Measurements from ENCODE around the gene PCDH15.

The PCDH15 gene

DNA sequence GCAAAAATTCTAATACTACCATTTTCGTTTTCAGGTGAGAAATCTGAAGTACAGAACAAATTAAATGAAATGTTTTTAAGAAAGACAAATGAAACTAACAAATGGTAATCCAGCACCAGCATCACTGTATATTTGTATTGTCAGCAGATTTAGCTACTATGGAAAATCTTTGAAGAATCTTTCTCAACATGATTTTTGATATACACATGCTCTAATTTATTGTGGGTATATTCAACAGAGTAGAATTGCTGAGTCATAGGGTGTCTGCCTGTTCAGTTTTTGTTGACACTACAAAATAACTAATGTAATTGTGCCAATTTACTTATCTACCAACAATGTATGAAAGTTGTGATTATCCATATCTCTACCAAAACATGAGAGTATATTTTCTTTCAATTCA lies 437.6 kb downstream of the PCDH15 start:
- no CpG with 5 or more reads among the region's 1 CpG for WGBS (ENCODE audit: extremely low coverage, insufficient coverage, insufficient read length)
- Histone ChIP-seq H3K4me3 (ENCODE audit: low read depth, low read length) (no peak overlapping the region), H3K18ac (ENCODE audit: low read length) (no peak overlapping the region)

DNA sequence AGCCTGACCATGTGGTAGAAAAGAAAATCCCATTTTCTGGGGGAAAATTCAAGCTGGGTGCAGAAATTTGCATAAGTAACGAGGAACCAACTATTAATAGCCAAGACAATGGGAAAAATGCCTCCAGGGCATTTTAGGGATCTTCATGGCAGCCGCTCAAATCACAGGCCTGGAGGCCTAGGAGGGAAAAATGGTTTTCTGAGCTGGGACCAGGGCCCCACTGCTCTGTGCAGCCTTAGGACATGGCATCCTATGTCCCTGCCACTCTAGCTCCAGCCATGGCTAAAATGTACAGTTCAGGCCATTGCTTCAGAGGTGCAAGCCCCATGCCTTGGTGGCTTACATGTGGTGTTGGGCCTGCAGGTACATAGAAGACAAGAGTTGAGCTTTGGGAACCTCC lies 459.0 kb downstream of the PCDH15 start:
- no peak for DNase-seq

More for the DNA sequence above, 437.6 kb downstream of the PCDH15 start:
- Histone ChIP-seq H3K23ac (ENCODE audit: low read length) (no peak overlapping the region), H2BK12ac (ENCODE audit: low read length) (no peak overlapping the region), H2BK120ac (ENCODE audit: insufficient read depth, low read length, poor library complexity) (no peak overlapping the region), H3K79me2 (ENCODE audit: control insufficient read depth, insufficient read depth, low read length, poor library complexity) (no peaks in the 10 kb centered on the region), H4K12ac (ENCODE audit: low read depth, low read length) (no peak overlapping the region), H2AFZ (ENCODE audit: insufficient read depth, low read length, poor library complexity) (no peak overlapping the region), H3K27me3 (ENCODE audit: insufficient read depth, low read length) (no peaks in the 10 kb centered on the region), H3K4me2 (ENCODE audit: low read length) (no peak overlapping the region), H3K9ac (ENCODE audit: low read length) (no peak overlapping the region), H3K4ac (ENCODE audit: low read depth, low read length) (no peak overlapping the region), H2AK5ac (ENCODE audit: low read length) (no peak overlapping the region), H3K27ac (ENCODE audit: low read depth, low read length) (no peak overlapping the region), H3K9me3 (ENCODE audit: insufficient read depth, low read depth, low read length) (no peaks in the 10 kb centered on the region), H4K91ac (ENCODE audit: low read depth, low read length) (no peak overlapping the region), H4K8ac (ENCODE audit: low read depth, low read length) (no peak overlapping the region), H3K4me1 (ENCODE audit: control insufficient read depth in 1 of 2, insufficient read depth in 2 of 2, low read length in 2 of 2) (no peaks in the 10 kb centered on the region), H3K36me3 (ENCODE audit: control insufficient read depth in 1 of 2, insufficient read depth in 2 of 2, low read length in 2 of 2) (no peaks in the 10 kb centered on the region), H3K79me1 (ENCODE audit: low read length) (no peaks in the 10 kb centered on the region), H2BK5ac (ENCODE audit: low read depth, low read length, poor library complexity) (no peak overlapping the region), H3K14ac (ENCODE audit: low read length) (no peak overlapping the region)
- no peak for DNase-seq

DNA sequence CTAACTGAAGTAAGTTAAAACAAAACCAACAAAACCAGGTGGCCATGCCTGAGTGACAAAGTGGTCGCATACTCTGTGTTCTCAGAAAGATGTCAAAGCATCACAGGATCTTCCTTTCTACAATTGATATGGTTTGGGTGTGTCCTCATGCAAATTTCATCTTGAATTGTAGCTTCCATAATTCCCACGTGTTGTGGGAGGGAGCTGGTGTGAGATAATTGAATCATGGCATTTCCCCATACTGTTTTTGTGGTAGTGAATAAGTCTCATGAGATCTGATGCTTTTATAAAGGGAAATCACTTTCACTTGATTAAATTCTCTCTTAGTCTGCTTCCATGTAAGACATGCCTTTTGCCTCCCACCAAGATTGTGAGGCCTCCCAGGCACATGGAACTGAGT lies 465.7 kb downstream of the PCDH15 start:
- Histone ChIP-seq H3K27me3 (ENCODE audit: insufficient read depth, low read length) (no peaks in the 10 kb centered on the region), H2AFZ (ENCODE audit: insufficient read depth, low read length, poor library complexity) (no peak overlapping the region), H3K27ac (ENCODE audit: low read depth, low read length) (no peak overlapping the region), H3K23ac (ENCODE audit: low read length) (no peak overlapping the region), H2BK12ac (ENCODE audit: low read length) (no peak overlapping the region), H3K4ac (ENCODE audit: low read depth, low read length) (no peak overlapping the region), H3K79me1 (ENCODE audit: low read length) (no peaks in the 10 kb centered on the region), H2BK5ac (ENCODE audit: low read depth, low read length, poor library complexity) (no peak overlapping the region), H4K8ac (ENCODE audit: low read depth, low read length) (no peak overlapping the region), H2BK120ac (ENCODE audit: insufficient read depth, low read length, poor library complexity) (no peak overlapping the region), H3K36me3 (ENCODE audit: control insufficient read depth in 1 of 2, insufficient read depth in 2 of 2, low read length in 2 of 2) (no peaks in the 10 kb centered on the region), H3K18ac (ENCODE audit: low read length) (no peak overlapping the region), H3K14ac (ENCODE audit: low read length) (no peak overlapping the region), H4K91ac (ENCODE audit: low read depth, low read length) (no peak overlapping the region), H3K9me3 (ENCODE audit: insufficient read depth, low read depth, low read length) (no peaks in the 10 kb centered on the region), H2AK5ac (ENCODE audit: low read length) (no peak overlapping the region), H3K4me3 (ENCODE audit: low read depth, low read length) (no peak overlapping the region), H3K9ac (ENCODE audit: low read length) (no peak overlapping the region), H3K79me2 (ENCODE audit: control insufficient read depth, insufficient read depth, low read length, poor library complexity) (no peaks in the 10 kb centered on the region), H3K4me2 (ENCODE audit: low read length) (no peak overlapping the region), H3K4me1 (ENCODE audit: control insufficient read depth in 1 of 2, insufficient read depth in 2 of 2, low read length in 2 of 2) (no peaks in the 10 kb centered on the region), H4K12ac (ENCODE audit: low read depth, low read length) (no peak overlapping the region)
- no peak for DNase-seq
- no CpG with 5 or more reads among the region's 2 CpGs for WGBS (ENCODE audit: extremely low coverage, insufficient coverage, insufficient read length)

More for the DNA sequence above, 459.0 kb downstream of the PCDH15 start:
- no peak overlapping the region for H2BK5ac ChIP-seq (ENCODE audit: low read depth, low read length, poor library complexity)
- no peak overlapping the region for H3K14ac ChIP-seq (ENCODE audit: low read length)
- no peaks in the 10 kb centered on the region for H3K79me1 ChIP-seq (ENCODE audit: low read length)
- H3K79me2 ChIP-seq (ENCODE audit: control insufficient read depth, insufficient read depth, low read length, poor library complexity): no peaks in the 10 kb centered on the region
- H3K27me3 ChIP-seq (ENCODE audit: insufficient read depth, low read length): no peaks in the 10 kb centered on the region
- no peak overlapping the region for H3K4me2 ChIP-seq (ENCODE audit: low read length)
- no peak overlapping the region for H4K8ac ChIP-seq (ENCODE audit: low read depth, low read length)
- no peak overlapping the region for H4K91ac ChIP-seq (ENCODE audit: low read depth, low read length)
- H3K23ac ChIP-seq (ENCODE audit: low read length): no peak overlapping the region
- no peak overlapping the region for H2AFZ ChIP-seq (ENCODE audit: insufficient read depth, low read length, poor library complexity)
- H3K27ac ChIP-seq (ENCODE audit: low read depth, low read length): no peak overlapping the region
- H4K12ac ChIP-seq (ENCODE audit: low read depth, low read length): no peak overlapping the region
- no peak overlapping the region for H3K4ac ChIP-seq (ENCODE audit: low read depth, low read length)
- H3K18ac ChIP-seq (ENCODE audit: low read length): no peak overlapping the region
- no peaks in the 10 kb centered on the region for H3K36me3 ChIP-seq (ENCODE audit: control insufficient read depth in 1 of 2, insufficient read depth in 2 of 2, low read length in 2 of 2)
- no peak overlapping the region for H2AK5ac ChIP-seq (ENCODE audit: low read length)
- no peak overlapping the region for H3K9ac ChIP-seq (ENCODE audit: low read length)
- no peak overlapping the region for H2BK120ac ChIP-seq (ENCODE audit: insufficient read depth, low read length, poor library complexity)
- H3K4me3 ChIP-seq (ENCODE audit: low read depth, low read length): no peak overlapping the region
- H3K9me3 ChIP-seq (ENCODE audit: insufficient read depth, low read depth, low read length): peaks cover 6% of the 10 kb centered on the region
- no peaks in the 10 kb centered on the region for H3K4me1 ChIP-seq (ENCODE audit: control insufficient read depth in 1 of 2, insufficient read depth in 2 of 2, low read length in 2 of 2)
- no peak overlapping the region for H2BK12ac ChIP-seq (ENCODE audit: low read length)
- WGBS (ENCODE audit: extremely low coverage, insufficient coverage, insufficient read length): no CpG with 5 or more reads among the region's 2 CpGs

DNA sequence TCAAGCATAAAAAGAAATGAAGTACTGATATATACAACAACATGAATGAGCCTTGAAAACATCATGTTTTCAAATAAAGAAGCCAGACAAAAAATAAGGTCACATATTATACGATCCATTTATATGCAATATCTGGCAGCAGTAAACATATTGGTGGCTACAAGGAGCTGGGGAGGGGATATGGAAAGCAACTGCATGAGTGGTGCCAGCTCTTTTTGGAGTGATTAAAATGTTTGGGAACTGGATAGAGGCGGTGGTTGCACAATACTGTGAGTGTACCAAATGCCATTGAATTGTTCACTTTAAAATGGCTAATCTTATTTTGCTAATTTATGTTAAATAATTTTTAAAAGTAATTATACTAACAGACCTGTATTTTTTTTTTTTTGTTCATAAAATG lies 481.7 kb downstream of the PCDH15 start:
- Histone ChIP-seq H2AK5ac (ENCODE audit: low read length) (no peak overlapping the region), H2AFZ (ENCODE audit: insufficient read depth, low read length, poor library complexity) (no peak overlapping the region), H2BK120ac (ENCODE audit: insufficient read depth, low read length, poor library complexity) (no peak overlapping the region), H3K4me2 (ENCODE audit: low read length) (no peak overlapping the region), H3K27me3 (ENCODE audit: insufficient read depth, low read length) (no peaks in the 10 kb centered on the region), H3K4ac (ENCODE audit: low read depth, low read length) (no peak overlapping the region), H4K12ac (ENCODE audit: low read depth, low read length) (no peak overlapping the region), H3K9ac (ENCODE audit: low read length) (no peak overlapping the region), H3K18ac (ENCODE audit: low read length) (no peak overlapping the region), H4K8ac (ENCODE audit: low read depth, low read length) (no peak overlapping the region), H3K14ac (ENCODE audit: low read length) (no peak overlapping the region), H2BK5ac (ENCODE audit: low read depth, low read length, poor library complexity) (no peak overlapping the region), H3K23ac (ENCODE audit: low read length) (no peak overlapping the region), H3K36me3 (ENCODE audit: control insufficient read depth in 1 of 2, insufficient read depth in 2 of 2, low read length in 2 of 2) (no peaks in the 10 kb centered on the region), H3K27ac (ENCODE audit: low read depth, low read length) (no peak overlapping the region), H3K4me3 (ENCODE audit: low read depth, low read length) (no peak overlapping the region), H3K79me2 (ENCODE audit: control insufficient read depth, insufficient read depth, low read length, poor library complexity) (no peaks in the 10 kb centered on the region), H3K4me1 (ENCODE audit: control insufficient read depth in 1 of 2, insufficient read depth in 2 of 2, low read length in 2 of 2) (no peaks in the 10 kb centered on the region), H2BK12ac (ENCODE audit: low read length) (no peak overlapping the region), H3K9me3 (ENCODE audit: insufficient read depth, low read depth, low read length) (no peaks in the 10 kb centered on the region), H3K79me1 (ENCODE audit: low read length) (no peaks in the 10 kb centered on the region), H4K91ac (ENCODE audit: low read depth, low read length) (no peak overlapping the region)
- WGBS (ENCODE audit: extremely low coverage, insufficient coverage, insufficient read length): no CpG with 5 or more reads among the region's 2 CpGs
- DNase-seq: no peak

Measured in trophoblast cell (in vitro differentiated cells and primary cell).